Panc1 (cell line): ENCODE measurements around the gene EML1.

ENCODE experiments used
- CTCF ChIP-seq: fragments of 450-650 bp; IDR thresholded peaks from 2 replicates; pipeline ENCODE4 v1.5.1; 2017; ENCODE audit warnings: mild to moderate bottlenecking
- POLR2AphosphoS5 ChIP-seq: IDR thresholded peaks from 2 replicates; pipeline ENCODE4 v1.6.1; 2012; ENCODE audit warnings: mild to moderate bottlenecking, low read depth, low read length, moderate library complexity
- REST ChIP-seq, 2 experiments: IDR thresholded peaks; 2 replicates each; pipeline ENCODE4 v1.6.1; 2011 to 2012; ENCODE audit warnings: low read depth in 2 of 2, control low read depth in 1 of 2, low read length in 1 of 2, mild to moderate bottlenecking in 1 of 2, moderate library complexity in 1 of 2; ENCODE audit not compliant: insufficient read depth in 1 of 2
- SIN3A ChIP-seq: IDR thresholded peaks from 2 replicates; pipeline ENCODE4 v1.6.1; 2012; ENCODE audit warnings: low read depth, mild to moderate bottlenecking, low read length, moderate library complexity, borderline replicate concordance; ENCODE audit not compliant: insufficient read depth
- TCF7L2 ChIP-seq: IDR thresholded peaks from 2 replicates; pipeline ENCODE4 v1.6.1; 2011; ENCODE audit warnings: mild to moderate bottlenecking, low read depth, low read length, inconsistent platforms

- no peak for TF ChIP-seq CTCF
- no peak for TF ChIP-seq POLR2AphosphoS5
- TF ChIP-seq REST (IDR thresholded peaks at IDR 0.05; ENCODE audit: insufficient read depth in 1 of 2, low read depth in 2 of 2, low read length in 1 of 2): no peak
- TF ChIP-seq SIN3A: no peak
- TF ChIP-seq TCF7L2: no peak
Measured at GRCh38 chr14:99792210-99792535, 1.0 kb upstream of the EML1 start.
